NCI-H524 treated with DMSO at 0.1 percent for 48 hours (cell line): Measurements from ENCODE around the gene CD2AP.
"Not testable (repeated sequence)": the region's sequence is repeated elsewhere in the genome, so short reads cannot be mapped to it uniquely, and the experiment has no call there.

Experiments used
- DNase-seq: peaks from one replicate; lab custom pipeline; 2025; lab: John Stamatoyannopoulos, UW

CD2AP gene

DNA sequence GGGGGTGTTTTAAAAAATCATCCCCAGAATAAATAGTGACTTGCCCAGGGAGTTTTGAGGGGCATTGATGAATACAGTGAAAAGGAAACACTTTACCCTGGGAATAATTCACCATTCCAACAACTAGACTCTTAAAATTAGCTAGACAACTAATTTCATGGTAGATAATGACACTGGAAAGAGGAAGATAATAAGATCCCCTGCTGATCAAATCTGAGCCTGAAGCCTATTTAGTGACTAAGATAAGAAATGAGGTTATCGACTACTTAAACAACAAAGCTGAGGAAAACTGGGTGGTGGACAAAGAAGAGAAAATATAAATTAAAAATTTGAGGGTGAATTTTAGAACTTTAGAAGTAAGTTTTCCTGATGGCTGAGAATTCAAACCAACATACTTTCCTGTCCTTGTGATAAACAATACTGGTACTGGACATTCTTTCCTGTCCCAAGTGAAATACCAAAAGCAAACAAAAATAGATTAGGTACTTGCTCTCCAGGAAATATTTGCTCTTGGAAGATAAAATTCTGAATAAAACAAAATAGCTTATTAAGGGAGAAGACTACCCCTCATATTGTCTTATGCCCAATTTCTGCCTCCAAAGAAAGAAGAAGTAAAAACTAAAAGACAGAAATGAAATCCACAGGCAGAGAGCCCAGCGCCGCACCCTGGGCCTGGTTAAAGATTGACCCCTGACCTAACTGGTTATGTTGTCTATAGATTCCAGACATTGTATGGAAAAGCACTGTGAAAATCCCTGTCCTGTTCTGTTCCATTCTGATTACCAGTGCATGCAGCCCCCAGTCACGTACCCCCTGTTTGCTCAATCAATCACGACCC, 156.8 kb downstream of the CD2AP start:
- no peak for DNase-seq

DNA sequence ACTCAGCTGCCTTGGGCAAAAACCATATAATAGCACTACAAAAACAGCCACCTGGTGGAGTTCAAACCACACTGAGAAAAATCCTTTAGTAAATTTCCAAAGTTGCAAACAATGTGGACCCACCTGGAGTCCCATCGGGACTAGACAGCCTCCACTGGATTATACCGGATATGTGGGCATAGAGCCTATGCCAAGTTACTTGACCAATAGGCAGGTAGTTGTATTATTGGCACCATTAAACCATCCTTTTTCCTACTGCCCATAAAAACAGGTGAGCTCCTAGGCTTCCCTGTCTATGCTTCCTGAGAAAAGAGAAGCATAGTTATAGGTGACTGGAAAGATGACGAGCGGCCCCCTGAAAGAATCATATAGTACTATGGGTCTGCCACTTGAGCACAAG, 169.1 kb downstream of the CD2AP start:
- DNase-seq, result no peak

DNA sequence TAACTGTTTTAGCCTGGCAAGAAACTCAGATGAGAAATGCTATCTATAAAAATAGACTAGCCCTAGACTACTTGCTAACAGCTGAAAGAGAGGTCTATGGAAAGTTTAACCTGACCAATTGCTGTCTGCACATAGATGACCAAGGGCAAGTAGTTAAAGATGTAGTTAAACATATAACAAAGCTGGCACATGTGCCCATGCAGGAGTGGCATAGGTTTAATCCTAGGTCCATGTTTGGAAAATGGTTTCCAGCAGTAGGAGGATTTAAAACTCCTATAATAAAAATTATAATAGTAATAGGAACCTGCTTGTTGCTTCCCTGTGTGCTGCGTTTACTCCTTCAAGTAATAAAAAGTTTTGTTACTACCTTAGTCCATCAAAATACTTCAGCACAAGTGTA, 169.6 kb downstream of the CD2AP start:
- DNase-seq, result no peak

DNA sequence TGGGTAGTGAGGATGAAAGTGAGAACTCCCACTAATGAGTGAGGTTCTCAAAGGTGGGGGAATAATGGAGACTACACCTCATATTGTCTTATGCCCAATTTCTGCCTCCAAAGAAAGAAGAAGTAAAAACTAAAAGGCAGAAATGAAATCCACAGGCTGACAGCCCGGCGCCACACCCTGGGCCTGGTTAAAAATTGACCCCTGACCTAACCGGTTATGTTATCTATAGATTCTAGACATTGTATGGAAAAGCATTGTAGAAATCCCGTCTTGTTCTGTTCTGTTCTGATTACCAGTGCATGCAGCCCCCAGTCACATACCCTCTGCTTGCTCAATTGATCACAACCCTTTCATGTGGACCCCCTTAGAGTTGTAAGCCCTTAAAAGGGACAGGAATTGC, 170.0 kb downstream of the CD2AP start:
- DNase-seq, result not testable (repeated sequence)

GRCh38 chr6:47648031-47648430, 170.4 kb downstream of the CD2AP start:
- DNase-seq, result no peak

GRCh38 chr6:47650553-47651432, 173.2 kb downstream of the CD2AP start:
- no peak for DNase-seq

- no peak for DNase-seq
Observed at GRCh38 chr6:47651505-47651944, 173.9 kb downstream of the CD2AP start.

DNA sequence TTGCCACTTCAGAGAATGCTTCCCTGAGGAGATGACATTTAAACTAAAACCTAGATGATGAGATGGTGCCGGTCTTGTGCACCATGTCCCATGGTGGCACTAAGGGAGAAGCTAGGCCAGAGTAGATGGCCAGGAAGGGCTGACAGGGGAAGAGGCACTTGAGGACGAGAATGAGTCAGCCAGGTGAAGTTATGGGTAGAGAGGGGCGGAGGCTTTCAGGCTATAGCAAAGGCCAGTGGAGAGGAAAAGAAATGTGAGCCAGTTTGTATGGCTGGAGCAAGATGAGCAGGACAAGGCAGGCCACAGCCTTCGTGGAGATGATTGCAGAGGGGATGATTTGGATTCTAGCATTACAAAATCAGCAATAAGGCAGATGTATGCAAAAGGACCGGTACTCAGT, 176.1 kb downstream of the CD2AP start:
- no peak for DNase-seq

DNA sequence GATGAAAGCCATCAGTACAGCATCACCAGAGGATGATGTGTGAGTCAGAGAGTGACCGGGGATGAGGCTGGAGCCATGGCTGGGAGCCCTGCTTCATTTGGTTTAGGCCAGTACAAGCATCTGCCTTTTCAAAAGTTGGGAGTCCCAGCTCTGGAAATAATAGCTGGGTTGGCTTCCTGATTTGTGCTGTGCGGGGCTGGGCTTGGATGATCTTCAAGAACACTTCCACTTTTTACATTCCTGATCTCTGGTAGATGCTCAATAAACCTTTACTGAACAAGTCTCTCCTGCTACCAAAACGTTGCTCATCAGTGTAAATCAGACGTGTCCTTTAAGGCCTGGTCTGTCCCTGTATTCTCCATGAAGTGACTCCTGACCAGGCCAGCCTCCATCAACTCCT, 176.7 kb downstream of the CD2AP start:
- no peak for DNase-seq

DNA sequence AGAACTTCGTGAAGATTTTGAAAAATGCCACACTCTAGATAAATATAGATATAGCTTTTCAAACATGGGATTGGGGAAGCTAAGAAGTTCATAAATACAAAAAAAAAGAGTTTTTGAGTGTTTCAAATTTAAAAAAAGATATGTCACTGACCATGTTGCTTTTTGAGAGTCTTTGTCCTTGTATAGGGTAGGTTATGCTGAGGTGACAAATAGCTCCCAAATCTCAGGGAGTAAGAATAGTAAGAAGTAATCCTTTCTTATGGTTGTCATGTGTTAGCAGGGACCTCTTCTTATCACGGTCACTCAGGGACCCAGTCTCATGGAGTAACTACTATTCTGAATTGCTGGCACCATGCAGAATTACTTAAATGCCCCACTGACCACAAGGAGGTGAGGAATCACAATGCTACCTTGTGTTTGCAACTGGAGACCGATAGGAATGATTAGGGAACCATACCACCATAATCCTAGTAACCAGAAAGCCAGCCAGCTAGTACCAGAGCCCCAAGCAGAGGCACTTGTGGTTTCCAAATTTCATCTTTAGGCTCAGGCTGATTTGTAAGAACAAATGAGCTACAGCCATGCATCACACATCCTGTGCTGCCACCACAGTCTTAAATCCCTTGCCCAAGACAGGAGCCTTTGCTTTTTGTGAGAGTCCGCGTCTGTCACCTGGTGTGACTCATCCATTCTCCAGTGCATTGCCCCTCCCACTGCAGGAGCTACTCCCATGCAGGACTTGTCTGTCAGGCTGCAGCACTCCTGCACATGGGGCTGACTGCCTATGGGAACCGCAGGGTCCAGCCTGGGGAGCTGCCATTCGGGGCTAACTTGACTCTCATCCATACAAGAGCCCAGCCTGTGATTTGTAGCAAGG, 178.4 kb downstream of the CD2AP start:
- no peak for DNase-seq

- no peak for DNase-seq
Observed at GRCh38 chr6:47661960-47662359, 184.4 kb downstream of the CD2AP start.

DNA sequence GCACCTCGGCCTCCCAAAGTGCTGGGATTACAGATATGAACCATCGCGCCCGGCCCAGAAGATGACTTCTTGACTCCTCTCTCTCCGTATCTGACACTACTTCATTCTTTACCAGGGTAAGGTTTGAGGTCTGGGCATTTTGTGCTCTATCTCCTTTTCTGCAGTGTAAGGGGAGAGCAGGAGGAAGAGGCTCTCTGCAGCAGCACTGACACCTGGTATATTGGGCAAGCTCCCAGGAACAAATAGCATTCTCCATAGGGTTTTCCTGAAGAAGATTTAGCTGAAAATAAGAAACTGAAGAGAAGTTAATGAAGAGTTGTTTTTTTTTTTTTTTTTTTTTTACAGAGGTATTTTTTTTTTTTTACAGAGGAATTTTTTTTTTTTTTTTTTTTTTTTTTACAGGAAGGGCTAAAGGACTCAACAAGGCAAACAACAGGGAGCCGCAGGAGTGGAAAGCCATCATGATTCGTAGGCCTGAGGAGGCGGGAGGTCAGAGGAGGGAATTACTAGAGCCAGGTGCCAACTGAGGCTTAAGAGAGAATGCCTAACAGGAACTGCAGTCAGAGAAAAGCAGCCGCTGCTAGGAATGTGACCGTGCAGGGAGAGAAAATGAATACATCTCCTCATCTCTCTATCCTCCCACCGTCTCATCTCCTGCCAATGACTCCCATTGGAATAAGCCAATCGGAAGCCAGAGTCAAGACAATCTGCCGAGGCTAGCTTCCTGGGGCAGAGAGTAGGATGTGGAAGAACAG, 186.1 kb downstream of the CD2AP start:
- no peak for DNase-seq

DNA sequence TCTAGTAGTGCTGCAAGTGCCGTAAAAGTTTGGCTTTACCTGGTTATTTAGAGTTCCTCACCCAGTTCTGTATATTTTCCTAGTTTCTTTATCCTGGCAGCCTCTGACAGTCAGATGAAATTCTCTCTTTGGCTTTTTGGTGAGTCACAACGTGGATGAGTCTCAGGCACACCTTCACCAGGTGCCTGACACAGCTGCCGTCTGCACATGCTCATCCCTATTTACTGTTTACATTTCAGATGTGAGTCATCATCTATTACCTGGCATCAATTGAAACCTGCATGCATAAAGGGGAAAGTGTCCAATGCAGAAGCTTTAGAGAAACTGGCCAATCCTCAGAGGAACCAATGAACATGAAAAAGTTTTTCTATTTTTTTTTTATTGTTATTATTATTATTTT, 187.5 kb downstream of the CD2AP start:
- no peak for DNase-seq

DNA sequence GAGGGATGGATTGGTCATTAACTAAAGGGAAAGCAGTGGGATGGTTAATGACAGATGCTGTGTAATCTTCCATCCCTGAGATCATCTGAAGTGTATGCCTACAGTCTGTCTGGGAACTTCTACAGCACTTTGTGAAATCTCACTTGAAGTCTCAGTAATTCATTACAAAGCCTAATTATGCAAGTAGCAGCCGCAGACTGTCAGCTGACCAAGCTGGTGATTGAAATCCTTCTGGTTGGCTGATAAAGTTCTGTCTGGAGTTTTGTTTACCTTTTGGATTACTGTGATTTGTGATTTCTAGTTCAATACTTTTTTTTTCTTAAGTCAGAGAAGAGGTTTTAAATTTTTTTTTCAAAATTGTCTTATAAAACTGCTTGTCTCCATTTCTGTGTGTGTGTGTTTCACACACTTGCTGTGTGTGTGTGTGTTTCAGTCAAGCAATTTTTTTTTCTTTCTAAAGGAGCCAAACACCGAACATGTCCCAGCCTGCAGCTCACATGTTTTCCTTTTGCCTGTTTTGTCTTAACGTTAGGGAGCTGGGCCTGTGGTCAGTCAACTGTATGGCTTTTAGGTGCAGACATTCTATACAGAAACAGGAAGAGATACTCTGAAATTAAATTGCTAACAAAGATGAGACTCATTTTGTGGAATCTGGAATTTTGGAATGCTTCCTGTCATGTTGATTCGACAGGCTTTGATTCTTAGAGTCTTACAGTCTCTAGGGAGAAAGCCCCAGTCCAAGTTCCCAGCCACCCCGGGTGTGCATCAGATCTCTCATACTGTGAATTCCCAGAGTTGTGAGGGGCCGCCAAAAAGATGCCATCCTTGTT, 192.3 kb downstream of the CD2AP start:
- peak; percentile 82 for DNase-seq

GRCh38 chr6:47670851-47671250, 193.3 kb downstream of the CD2AP start:
- no peak for DNase-seq

GRCh38 chr6:47671777-47672176, 194.2 kb downstream of the CD2AP start:
- DNase-seq, result no peak

DNA sequence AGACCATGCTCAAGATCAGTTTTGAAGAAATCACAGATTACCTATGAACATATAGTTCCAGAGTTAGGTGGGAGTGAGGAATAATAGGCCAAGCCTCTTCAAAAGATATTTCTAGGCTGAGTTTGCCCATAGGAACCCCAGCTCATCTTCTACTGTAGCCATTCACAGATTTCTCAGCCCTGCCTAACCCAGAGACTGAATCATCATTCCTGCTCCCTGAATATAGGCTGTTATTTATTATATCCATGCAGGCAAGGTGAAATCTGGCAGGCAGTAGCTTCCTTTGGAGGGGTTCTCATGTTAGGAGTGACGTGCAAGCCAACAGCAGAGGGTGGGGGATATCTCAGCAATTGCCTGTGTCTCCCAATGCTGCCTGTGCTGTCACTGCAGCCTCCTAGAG, 195.2 kb downstream of the CD2AP start:
- no peak for DNase-seq

GRCh38 chr6:47674673-47675072, 197.1 kb downstream of the CD2AP start:
- no peak for DNase-seq
